Mesendoderm (in vitro differentiated cells): ENCODE results near the gene CCDC141.
"Not testable (repeated sequence)": the region's sequence is repeated elsewhere in the genome, so short reads cannot be mapped to it uniquely, and the experiment has no call there.

Source experiments
- DNase-seq: peaks from one replicate; pipeline ENCODE4 v3.0.0; 2013
- H2AK5ac ChIP-seq: 2 replicates; pipeline ENCODE4 v1.6.1; 2013; ENCODE audit warnings: low read length, inconsistent platforms
- H2BK120ac ChIP-seq: 2 replicates; pipeline ENCODE4 v1.6.1; 2013; ENCODE audit warnings: low read depth, mild to moderate bottlenecking, low read length, moderate library complexity, mixed read lengths
- H2BK15ac ChIP-seq: replicated peaks from 2 replicates; pipeline ENCODE4 v1.6.1; 2013; ENCODE audit warnings: low read depth, mild to moderate bottlenecking, moderate library complexity
- H2BK5ac ChIP-seq: 2 replicates; pipeline ENCODE4 v1.6.1; 2013; ENCODE audit warnings: low read length, inconsistent platforms
- H3K18ac ChIP-seq: 2 replicates; pipeline ENCODE4 v1.6.1; 2013; ENCODE audit warnings: mild to moderate bottlenecking, low read length, mixed read lengths
- H3K23ac ChIP-seq: one replicate; pipeline ENCODE4 v1.6.1; 2013; ENCODE audit warnings: low read length
- H3K27ac ChIP-seq: 2 replicates; pipeline ENCODE4 v1.5.1; 2013; ENCODE audit warnings: low read depth, mild to moderate bottlenecking, inconsistent platforms, low read length, moderate library complexity
- H3K27me3 ChIP-seq: 2 replicates; pipeline ENCODE4 v1.6.1; 2013; ENCODE audit warnings: low read length, control low read depth, mild to moderate bottlenecking, inconsistent platforms; ENCODE audit not compliant: insufficient read depth, poor library complexity
- H3K36me3 ChIP-seq: 2 replicates; pipeline ENCODE4 v1.6.1; 2013; ENCODE audit warnings: low read length, inconsistent platforms; ENCODE audit not compliant: control insufficient read depth, insufficient read depth
- H3K4ac ChIP-seq: one replicate; pipeline ENCODE4 v1.6.1; 2013; ENCODE audit warnings: low read depth, mild to moderate bottlenecking, low read length, moderate library complexity
- H3K4me1 ChIP-seq: 2 replicates; pipeline ENCODE4 v1.6.1; 2013; ENCODE audit warnings: low read depth, low read length, inconsistent platforms; ENCODE audit not compliant: control insufficient read depth
- H3K4me2 ChIP-seq: 2 replicates; pipeline ENCODE4 v1.6.1; 2013; ENCODE audit warnings: low read length
- H3K4me3 ChIP-seq: 2 replicates; pipeline ENCODE4 v1.5.1; 2013; ENCODE audit warnings: mild to moderate bottlenecking, low read length
- H3K56ac ChIP-seq: one replicate; pipeline ENCODE4 v1.6.1; 2013; ENCODE audit warnings: low read length
- H3K79me1 ChIP-seq: 2 replicates; pipeline ENCODE4 v1.6.1; 2013; ENCODE audit warnings: low read length, inconsistent platforms
- H3K79me2 ChIP-seq: 2 replicates; pipeline ENCODE4 v1.6.1; 2013; ENCODE audit warnings: mild to moderate bottlenecking, low read length; ENCODE audit not compliant: control insufficient read depth, insufficient read depth
- H3K9ac ChIP-seq: 2 replicates; pipeline ENCODE4 v1.6.1; 2013; ENCODE audit warnings: low read length, inconsistent platforms
- H4K5ac ChIP-seq: one replicate; pipeline ENCODE4 v1.6.1; 2013; ENCODE audit warnings: low read length
- H4K8ac ChIP-seq: one replicate; pipeline ENCODE4 v1.6.1; 2013; ENCODE audit warnings: low read depth, mild to moderate bottlenecking, control low read depth, low read length, moderate library complexity
- whole genome bisulfite sequencing: extraction: QIAGEN DNeasy Blood & Tissue Kit; methylation state at CpG from one replicate; pipeline ENCODE4 v1.1.7; 2013; ENCODE audit warnings: low lambda C conversion rate, missing lambda C conversion rate; ENCODE audit not compliant: insufficient coverage; ENCODE audit errors: extremely low coverage; 5-methylcytosine and 5-hydroxymethylcytosine counted together

The CCDC141 gene

DNA sequence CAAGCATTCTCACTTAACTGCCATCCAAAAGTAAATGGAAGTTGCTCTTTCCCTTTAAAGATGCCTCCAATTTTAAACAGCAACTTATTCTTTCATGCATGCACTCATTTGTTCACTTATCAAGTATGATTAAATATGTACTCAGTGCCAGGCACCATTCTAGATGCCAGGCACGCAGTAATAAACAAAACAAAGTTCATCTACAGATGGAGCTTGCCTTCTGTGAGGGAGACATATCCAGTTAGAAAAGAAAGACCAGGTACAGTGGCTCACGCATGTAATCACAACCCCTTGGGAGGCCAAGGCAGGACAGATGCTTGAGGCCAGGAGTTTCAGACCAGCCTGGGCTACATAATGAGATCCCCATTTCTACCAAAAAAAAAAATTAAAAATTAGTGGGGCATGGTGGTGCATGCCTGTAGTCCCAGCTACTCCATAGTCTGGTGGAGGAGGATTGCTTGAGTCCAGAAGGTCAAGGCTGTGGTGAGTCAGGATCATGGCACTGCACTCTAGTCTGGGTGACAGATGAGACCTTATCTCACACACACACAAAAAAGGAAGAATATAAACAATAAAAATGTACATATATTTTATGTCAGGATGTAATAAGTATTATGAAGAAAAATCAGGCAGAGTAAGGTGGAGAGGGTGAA, 19.2 kb upstream of the CCDC141 start:
- no peak overlapping the region for H4K5ac ChIP-seq
- H3K4me3 ChIP-seq = no peak overlapping the region
- no peak for DNase-seq
- no peak overlapping the region for H3K27ac ChIP-seq
- no peak overlapping the region for H2AK5ac ChIP-seq
- H3K56ac ChIP-seq = no peak overlapping the region
- H3K4me1 ChIP-seq = no peaks in the 10 kb centered on the region
- no peak overlapping the region for H3K18ac ChIP-seq
- no peak overlapping the region for H3K4me2 ChIP-seq
- H3K36me3 ChIP-seq = no peaks in the 10 kb centered on the region
- no peak overlapping the region for H3K4ac ChIP-seq
- H3K79me1 ChIP-seq = no peaks in the 10 kb centered on the region
- H2BK15ac ChIP-seq = no peak overlapping the region
- no peaks in the 10 kb centered on the region for H3K79me2 ChIP-seq
- H3K23ac ChIP-seq = no peak overlapping the region
- no peak overlapping the region for H2BK5ac ChIP-seq
- no peak overlapping the region for H2BK120ac ChIP-seq
- no peak overlapping the region for H3K9ac ChIP-seq
- no peaks in the 10 kb centered on the region for H3K27me3 ChIP-seq
- no CpG with 5 or more reads among the region's 2 CpGs for WGBS
- H4K8ac ChIP-seq = no peak overlapping the region

DNA sequence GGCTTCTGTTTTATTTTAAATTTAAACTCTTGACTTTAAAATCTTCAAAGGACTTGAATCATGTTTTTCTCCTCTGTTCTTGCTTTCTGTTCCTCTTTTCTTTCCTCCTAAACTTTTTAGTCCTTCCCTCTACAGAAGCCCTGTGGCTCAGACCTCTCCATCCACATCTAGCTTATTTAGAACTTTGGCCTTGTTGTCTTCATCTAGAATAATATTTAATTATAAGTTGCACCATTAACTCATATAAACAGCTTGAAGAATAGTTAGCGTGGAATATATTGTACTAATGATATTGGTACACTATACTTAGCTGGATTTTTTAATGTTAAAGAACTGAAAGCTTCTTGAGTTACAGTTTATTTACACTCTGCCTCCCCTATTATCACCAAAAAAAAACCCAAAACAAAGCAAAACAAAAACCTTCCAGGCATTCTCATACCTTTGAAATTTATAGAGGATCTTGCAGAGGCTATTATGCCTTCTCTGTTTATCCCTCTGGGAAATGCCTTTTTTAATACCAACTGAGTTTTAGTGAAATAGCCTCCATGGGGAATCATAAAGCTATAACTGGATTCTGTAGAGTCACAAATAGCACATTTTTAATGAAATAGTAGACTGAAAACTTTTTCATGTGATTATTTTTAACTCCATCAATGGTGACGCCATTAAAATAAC, 9.2 kb upstream of the CCDC141 start:
- Histone ChIP-seq H3K27ac (no peak overlapping the region), H2AK5ac (no peak overlapping the region), H2BK15ac (no peak overlapping the region), H2BK120ac (no peak overlapping the region), H2BK5ac (no peak overlapping the region), H3K79me1 (no peaks in the 10 kb centered on the region), H3K36me3 (no peaks in the 10 kb centered on the region), H3K9ac (no peak overlapping the region), H3K4me1 (peaks cover 4% of the 10 kb centered on the region), H3K4me3 (no peak overlapping the region), H3K23ac (no peak overlapping the region), H3K18ac (no peak overlapping the region), H3K56ac (no peak overlapping the region), H3K4ac (no peak overlapping the region), H4K5ac (no peak overlapping the region), H3K79me2 (no peaks in the 10 kb centered on the region), H4K8ac (no peak overlapping the region), H3K27me3 (no peaks in the 10 kb centered on the region), H3K4me2 (no peak overlapping the region)
- no peak for DNase-seq
- no CpG with 5 or more reads among the region's 2 CpGs for WGBS

DNA sequence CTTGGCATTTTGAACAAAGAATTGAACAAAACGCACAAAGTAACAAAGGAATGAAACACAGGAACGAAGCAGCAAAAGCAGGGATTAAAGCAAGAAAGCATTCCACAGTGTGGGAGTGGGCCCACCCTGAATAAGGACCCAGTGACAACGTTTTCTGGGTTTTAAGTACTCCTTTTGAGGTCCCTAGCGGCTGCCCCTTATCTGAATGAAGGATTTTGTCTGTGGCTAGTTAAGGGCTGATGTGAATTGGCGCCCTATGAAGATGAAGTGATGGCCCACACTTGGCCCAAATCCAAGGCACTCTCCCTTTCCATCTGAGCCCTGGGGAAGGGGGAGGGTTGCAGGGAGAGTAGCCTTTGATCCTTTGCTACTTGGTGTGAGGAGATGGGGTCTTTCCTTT, 7.8 kb upstream of the CCDC141 start:
- whole genome bisulfite sequencing = no CpG with 5 or more reads among the region's 5 CpGs
- Histone ChIP-seq H2BK5ac (no peak overlapping the region), H2BK120ac (peak overlapping the region; percentile 48), H3K4me2 (no peak overlapping the region), H3K23ac (no peak overlapping the region), H3K79me2 (no peaks in the 10 kb centered on the region), H3K4me1 (peaks cover 4% of the 10 kb centered on the region), H3K18ac (peak overlapping the region; percentile 76), H4K5ac (no peak overlapping the region), H3K56ac (peak overlapping the region; percentile 40), H4K8ac (no peak overlapping the region), H3K27me3 (no peaks in the 10 kb centered on the region), H3K4me3 (no peak overlapping the region), H3K36me3 (no peaks in the 10 kb centered on the region), H3K79me1 (no peaks in the 10 kb centered on the region), H3K27ac (peak overlapping the region; percentile 85), H2AK5ac (no peak overlapping the region), H2BK15ac (no peak overlapping the region), H3K4ac (peak overlapping the region; percentile 62), H3K9ac (no peak overlapping the region)
- DNase-seq = peak; percentile 39

DNA sequence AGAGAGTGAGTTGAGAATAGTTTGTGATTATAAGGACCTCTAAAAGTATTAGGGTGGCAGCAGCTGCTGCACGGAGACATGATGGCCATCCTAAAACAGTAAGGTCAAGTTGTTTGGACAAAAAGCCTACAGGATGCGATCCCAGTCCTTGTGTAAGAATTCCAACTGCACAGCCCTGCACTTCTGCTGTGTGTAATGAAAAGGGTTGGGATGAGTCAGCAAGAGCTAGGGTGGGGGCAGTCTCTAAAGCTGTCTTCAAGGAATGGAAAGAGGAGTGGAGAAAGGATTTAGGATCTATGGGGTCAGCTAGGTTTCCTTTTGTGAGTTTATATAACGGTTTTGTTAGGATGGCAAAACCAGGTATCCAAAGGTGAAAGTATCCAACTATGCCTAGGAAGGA, 3.6 kb upstream of the CCDC141 start:
- not testable (repeated sequence) for H3K4ac ChIP-seq, DNase-seq, H3K56ac ChIP-seq, H3K23ac ChIP-seq, H3K27me3 ChIP-seq, H3K4me2 ChIP-seq, H3K18ac ChIP-seq, H4K5ac ChIP-seq, H3K4me3 ChIP-seq, H4K8ac ChIP-seq, H3K9ac ChIP-seq, H2BK120ac ChIP-seq, H3K79me2 ChIP-seq, H3K27ac ChIP-seq, H3K79me1 ChIP-seq, H3K36me3 ChIP-seq, H2BK15ac ChIP-seq, H2BK5ac ChIP-seq, H2AK5ac ChIP-seq
- peaks cover 14% of the 10 kb centered on the region for H3K4me1 ChIP-seq
- no CpG with 5 or more reads among the region's 3 CpGs for WGBS

DNA sequence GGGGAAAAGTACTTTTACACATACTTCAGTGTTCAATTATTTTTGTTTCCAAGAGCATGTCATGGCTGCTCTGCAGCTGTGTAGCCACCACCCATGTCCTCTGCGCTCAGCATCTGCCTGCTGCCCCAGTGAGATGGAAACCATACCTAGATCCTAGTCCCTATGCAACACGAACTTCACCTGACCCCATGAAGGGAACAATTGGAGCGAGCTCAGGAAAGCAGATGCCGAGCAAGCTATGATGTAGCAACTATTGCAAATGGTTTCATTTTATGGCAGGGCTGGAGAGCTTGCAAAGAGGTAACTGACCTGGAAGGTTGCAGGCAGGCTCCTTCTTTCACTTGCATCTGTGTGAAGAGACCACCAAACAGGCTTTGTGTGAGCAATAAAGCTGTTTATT, 1.3 kb upstream of the CCDC141 start:
- Histone ChIP-seq H3K4ac (no peak overlapping the region), H2BK5ac (no peak overlapping the region), H3K79me1 (no peaks in the 10 kb centered on the region), H3K27me3 (no peaks in the 10 kb centered on the region), H2BK120ac (no peak overlapping the region), H3K4me1 (peaks cover 10% of the 10 kb centered on the region), H4K8ac (no peak overlapping the region), H3K56ac (peak overlapping the region; percentile 28), H3K4me3 (no peak overlapping the region), H2BK15ac (no peak overlapping the region), H3K36me3 (no peaks in the 10 kb centered on the region), H3K27ac (peak overlapping the region; percentile 78), H3K23ac (no peak overlapping the region), H3K18ac (peak overlapping the region; percentile 1), H2AK5ac (no peak overlapping the region), H3K9ac (no peak overlapping the region), H3K79me2 (no peaks in the 10 kb centered on the region), H3K4me2 (no peak overlapping the region), H4K5ac (no peak overlapping the region)
- no CpG with 5 or more reads among the region's 4 CpGs for WGBS
- DNase-seq = peak; percentile 69

DNA sequence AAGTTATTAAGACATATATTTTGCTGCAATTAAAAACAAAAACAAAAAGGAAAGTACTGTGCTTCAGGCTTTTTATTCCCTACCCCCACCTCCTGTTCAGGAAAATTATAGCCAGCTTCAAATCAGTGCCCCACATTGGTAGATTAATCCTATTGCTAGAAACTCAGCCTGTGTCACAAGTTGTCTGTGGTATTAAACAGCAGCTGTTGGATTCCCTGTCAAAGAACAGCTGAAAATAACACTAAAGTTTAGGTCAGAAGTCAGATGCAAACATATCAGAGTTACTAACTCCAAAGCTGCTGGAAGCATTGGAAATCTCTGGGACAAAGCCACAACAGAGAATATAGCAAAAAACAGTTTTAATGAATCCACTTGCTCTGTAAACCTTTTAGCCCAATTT, 818 bp upstream of the CCDC141 start:
- no peak overlapping the region for H2AK5ac ChIP-seq
- peak overlapping the region; percentile 78 for H3K27ac ChIP-seq

More for the DNA sequence above, 818 bp upstream of the CCDC141 start:
- DNase-seq = no peak
- Histone ChIP-seq H2BK5ac (no peak overlapping the region), H3K56ac (peak overlapping the region; percentile 2), H3K79me2 (no peaks in the 10 kb centered on the region), H2BK120ac (peak overlapping the region; percentile 49), H3K4me1 (peaks cover 10% of the 10 kb centered on the region), H4K8ac (no peak overlapping the region), H3K4me3 (no peak overlapping the region), H3K18ac (peak overlapping the region; percentile 1), H3K79me1 (no peaks in the 10 kb centered on the region), H2BK15ac (no peak overlapping the region), H3K27me3 (no peaks in the 10 kb centered on the region), H3K9ac (peak overlapping the region; percentile 20), H3K36me3 (no peaks in the 10 kb centered on the region), H3K23ac (no peak overlapping the region), H3K4me2 (no peak overlapping the region), H4K5ac (no peak overlapping the region), H3K4ac (no peak overlapping the region)
